A673 (cell line): ENCODE results near the gene STRN.

Experiments used
- CTCF ChIP-seq: fragments of 300-800, 200-600 bp; sonication (generic); conservative IDR thresholded peaks from 2 replicates; pipeline ENCODE4 v1.5.1; 2017; ENCODE audit warnings: low read depth, mild to moderate bottlenecking, antibody characterized with exemption, low read length, moderate library complexity, mixed read lengths
- EZH2 ChIP-seq: fragments of 200-600 bp; sonication (generic); IDR thresholded peaks from 2 replicates; pipeline ENCODE4 v1.6.1; 2017; ENCODE audit warnings: borderline replicate concordance, low read depth, mild to moderate bottlenecking, mixed read lengths, antibody characterized with exemption, low read length; ENCODE audit not compliant: poor library complexity, severe bottlenecking

GRCh38 chr2:37013315-37013641 is 46.9 kb upstream of the STRN start:
- no peak for TF ChIP-seq CTCF
- TF ChIP-seq EZH2 = no peak
